Smooth muscle cell (in vitro differentiated cells): ENCODE results near the gene PGBD2. TPM values are rescaled to one million over a fixed set of nuclear protein-coding genes. Genes with fewer than 3 reads are reported as not detected.

Experiments
- DNase-seq: peaks from one replicate; lab custom pipeline; 2025; ENCODE audit not compliant: unreplicated experiment; lab: John Stamatoyannopoulos, UW
- H2AFZ ChIP-seq: fragments of 200-600 bp; sonication (generic); 2 replicates; pipeline ENCODE4 v1.6.0; 2016; ENCODE audit warnings: antibody characterized with exemption, low read depth, mild to moderate bottlenecking
- H3F3A ChIP-seq: fragments of 200-600 bp; sonication (generic); 2 replicates; pipeline ENCODE4 v1.6.0; 2017; ENCODE audit warnings: antibody characterized with exemption, low read depth
- H3K27ac ChIP-seq: fragments of 200-600 bp; sonication (generic); 2 replicates; pipeline ENCODE4 v1.5.1; 2016; ENCODE audit warnings: low read depth, mild to moderate bottlenecking
- H3K27me3 ChIP-seq: fragments of 200-600 bp; sonication (generic); 2 replicates; pipeline ENCODE4 v1.6.1; 2016; ENCODE audit warnings: low read depth, mild to moderate bottlenecking
- H3K36me3 ChIP-seq: fragments of 200-600 bp; sonication (generic); 2 replicates; pipeline ENCODE4 v1.5.1; 2016; ENCODE audit warnings: low read depth
- H3K4me1 ChIP-seq: fragments of 200-600 bp; sonication (generic); 2 replicates; pipeline ENCODE4 v1.5.1; 2016; ENCODE audit warnings: low read depth
- H3K4me2 ChIP-seq: fragments of 200-600 bp; sonication (generic); 2 replicates; pipeline ENCODE4 v1.6.0; 2016; ENCODE audit warnings: mild to moderate bottlenecking
- H3K4me3 ChIP-seq: fragments of 200-600 bp; sonication (generic); 2 replicates; pipeline ENCODE4 v1.5.1; 2016; ENCODE audit warnings: mild to moderate bottlenecking
- H3K79me2 ChIP-seq: fragments of 200-600 bp; sonication (generic); 2 replicates; pipeline ENCODE4 v1.6.0; 2016; ENCODE audit warnings: low read depth, mild to moderate bottlenecking
- H3K9ac ChIP-seq: fragments of 200-600 bp; sonication (generic); 2 replicates; pipeline ENCODE4 v1.6.0; 2016; ENCODE audit warnings: low read depth
- H3K9me3 ChIP-seq: fragments of 200-600 bp; sonication (generic); replicated peaks from 2 replicates; pipeline ENCODE4 v1.5.1; 2016; ENCODE audit warnings: low read depth
- H4K20me1 ChIP-seq: fragments of 200-600 bp; sonication (generic); 2 replicates; pipeline ENCODE4 v1.6.0; 2016; ENCODE audit warnings: low read depth
- WGBS: methylation state at CpG from one replicate; pipeline ENCODE4 v1.1.7; 2016; ENCODE audit warnings: low lambda C conversion rate; 5-methylcytosine and 5-hydroxymethylcytosine counted together
- polyA plus RNA-seq: library from polyadenylated mRNA; unstranded; fragments of >200 nt; fragmentation: Nextera tagmentation; extraction: Ambion mirVana; gene quantifications from 2 replicates; pipeline ENCODE4 v1.2.1, GENCODE V29; 2016
- total RNA-seq: library from RNA; depleted of rRNA; stranded (reverse); fragments of >200 nt; gene quantifications from 2 replicates; pipeline ENCODE4 v1.2.3, GENCODE V29; 2014
- TF ChIP-seq, protein P1 (sequence below): fragments of 200-600 bp; sonication (generic); IDR thresholded peaks from 2 replicates; pipeline ENCODE4 v1.5.1; 2017; ENCODE audit warnings: borderline replicate concordance, mild to moderate bottlenecking, antibody characterized with exemption; ENCODE audit not compliant: insufficient read depth, poor library complexity, severe bottlenecking

The PGBD2 gene
- total and polyA plus RNA-seq, 2 experiments from 2014 or later, result 2.3 to 4.0 TPM

DNA sequence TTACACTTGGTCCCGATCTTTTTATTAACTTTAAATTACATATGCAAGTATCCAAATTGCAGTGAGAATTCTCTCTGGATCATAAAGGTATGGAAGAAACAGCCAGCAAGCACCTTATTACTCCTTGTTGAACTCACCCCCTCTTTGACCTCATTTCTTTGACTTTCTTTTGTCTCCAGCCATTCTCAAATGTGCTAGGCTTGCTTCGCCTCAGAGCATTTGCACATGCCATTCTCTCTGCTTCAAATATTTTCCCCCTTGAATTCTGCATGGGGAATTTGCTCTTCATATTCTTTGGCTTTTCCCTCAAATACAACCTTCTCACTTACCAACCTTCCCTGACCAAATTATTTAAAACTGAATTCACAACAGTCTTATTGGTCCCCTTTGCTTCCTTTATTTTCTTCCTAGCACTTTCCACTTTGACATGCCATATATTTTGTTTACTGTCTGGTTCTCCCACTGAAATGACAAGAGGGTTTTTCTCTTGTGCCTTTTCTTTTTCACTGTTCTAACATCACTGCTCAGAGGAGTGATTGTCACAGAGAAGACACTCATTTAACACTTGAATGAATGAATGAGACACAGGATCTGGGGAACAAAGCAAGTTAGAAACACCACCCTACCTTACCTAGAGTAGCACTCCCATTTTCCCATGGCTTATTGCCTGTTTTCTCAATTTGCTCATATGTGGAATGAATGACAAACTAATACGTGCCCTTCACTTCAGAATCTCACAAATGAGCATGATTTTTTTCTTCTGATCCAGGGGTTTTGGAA is 1.4 kb upstream of the PGBD2 start:
- H2AFZ ChIP-seq, result peak overlapping the region; percentile 99
- H3K4me3 ChIP-seq, result no peak overlapping the region
- H3K4me2 ChIP-seq, result no peak overlapping the region
- H3F3A ChIP-seq, result peaks cover 12% of the 10 kb centered on the region
- no peak overlapping the region for H3K9ac ChIP-seq
- no peak for DNase-seq
- H3K27me3 ChIP-seq, result peaks cover 9% of the 10 kb centered on the region
- H3K27ac ChIP-seq, result no peak overlapping the region
- TF ChIP-seq, protein P1, sequence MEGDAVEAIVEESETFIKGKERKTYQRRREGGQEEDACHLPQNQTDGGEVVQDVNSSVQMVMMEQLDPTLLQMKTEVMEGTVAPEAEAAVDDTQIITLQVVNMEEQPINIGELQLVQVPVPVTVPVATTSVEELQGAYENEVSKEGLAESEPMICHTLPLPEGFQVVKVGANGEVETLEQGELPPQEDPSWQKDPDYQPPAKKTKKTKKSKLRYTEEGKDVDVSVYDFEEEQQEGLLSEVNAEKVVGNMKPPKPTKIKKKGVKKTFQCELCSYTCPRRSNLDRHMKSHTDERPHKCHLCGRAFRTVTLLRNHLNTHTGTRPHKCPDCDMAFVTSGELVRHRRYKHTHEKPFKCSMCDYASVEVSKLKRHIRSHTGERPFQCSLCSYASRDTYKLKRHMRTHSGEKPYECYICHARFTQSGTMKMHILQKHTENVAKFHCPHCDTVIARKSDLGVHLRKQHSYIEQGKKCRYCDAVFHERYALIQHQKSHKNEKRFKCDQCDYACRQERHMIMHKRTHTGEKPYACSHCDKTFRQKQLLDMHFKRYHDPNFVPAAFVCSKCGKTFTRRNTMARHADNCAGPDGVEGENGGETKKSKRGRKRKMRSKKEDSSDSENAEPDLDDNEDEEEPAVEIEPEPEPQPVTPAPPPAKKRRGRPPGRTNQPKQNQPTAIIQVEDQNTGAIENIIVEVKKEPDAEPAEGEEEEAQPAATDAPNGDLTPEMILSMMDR, result no peak
- H3K4me1 ChIP-seq, result peaks cover 13% of the 10 kb centered on the region
- peaks cover 15% of the 10 kb centered on the region for H3K79me2 ChIP-seq
- H4K20me1 ChIP-seq, result no peaks in the 10 kb centered on the region
- WGBS, result 97% methylated on average over 3 of the region's 3 CpGs
- H3K36me3 ChIP-seq, result no peaks in the 10 kb centered on the region
- H3K9me3 ChIP-seq, result no peaks in the 10 kb centered on the region

DNA sequence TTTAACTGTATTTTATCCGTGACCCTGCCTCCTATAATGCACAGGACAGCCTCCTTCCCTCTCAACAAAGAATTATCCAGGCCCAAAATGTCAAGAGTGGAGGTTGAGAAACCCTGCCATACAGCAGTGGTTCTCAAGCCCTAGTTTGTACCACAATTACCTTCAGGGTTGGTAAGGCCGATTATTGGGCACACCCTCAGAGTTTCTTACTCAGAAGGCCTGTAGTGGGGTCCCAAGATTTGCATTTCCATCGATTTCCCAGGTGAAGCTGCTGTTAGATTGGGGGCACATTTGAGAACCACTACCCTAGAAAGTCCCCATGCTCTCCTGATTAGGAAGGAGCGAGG is 400 bp upstream of the PGBD2 start:
- Histone ChIP-seq H2AFZ (peak overlapping the region; percentile 99), H3K27ac (no peak overlapping the region), H3K9me3 (no peaks in the 10 kb centered on the region), H3K4me2 (peak overlapping the region; percentile 87), H4K20me1 (no peaks in the 10 kb centered on the region), H3K4me3 (peak overlapping the region; percentile 72), H3F3A (peaks cover 12% of the 10 kb centered on the region), H3K27me3 (peaks cover 6% of the 10 kb centered on the region), H3K4me1 (peaks cover 13% of the 10 kb centered on the region), H3K36me3 (no peaks in the 10 kb centered on the region), H3K79me2 (peaks cover 19% of the 10 kb centered on the region), H3K9ac (peak overlapping the region; percentile 52)
- no peak for DNase-seq
- TF ChIP-seq, protein P1, result no peak
- whole genome bisulfite sequencing, result 39% methylated on average over 4 of the region's 4 CpGs

DNA sequence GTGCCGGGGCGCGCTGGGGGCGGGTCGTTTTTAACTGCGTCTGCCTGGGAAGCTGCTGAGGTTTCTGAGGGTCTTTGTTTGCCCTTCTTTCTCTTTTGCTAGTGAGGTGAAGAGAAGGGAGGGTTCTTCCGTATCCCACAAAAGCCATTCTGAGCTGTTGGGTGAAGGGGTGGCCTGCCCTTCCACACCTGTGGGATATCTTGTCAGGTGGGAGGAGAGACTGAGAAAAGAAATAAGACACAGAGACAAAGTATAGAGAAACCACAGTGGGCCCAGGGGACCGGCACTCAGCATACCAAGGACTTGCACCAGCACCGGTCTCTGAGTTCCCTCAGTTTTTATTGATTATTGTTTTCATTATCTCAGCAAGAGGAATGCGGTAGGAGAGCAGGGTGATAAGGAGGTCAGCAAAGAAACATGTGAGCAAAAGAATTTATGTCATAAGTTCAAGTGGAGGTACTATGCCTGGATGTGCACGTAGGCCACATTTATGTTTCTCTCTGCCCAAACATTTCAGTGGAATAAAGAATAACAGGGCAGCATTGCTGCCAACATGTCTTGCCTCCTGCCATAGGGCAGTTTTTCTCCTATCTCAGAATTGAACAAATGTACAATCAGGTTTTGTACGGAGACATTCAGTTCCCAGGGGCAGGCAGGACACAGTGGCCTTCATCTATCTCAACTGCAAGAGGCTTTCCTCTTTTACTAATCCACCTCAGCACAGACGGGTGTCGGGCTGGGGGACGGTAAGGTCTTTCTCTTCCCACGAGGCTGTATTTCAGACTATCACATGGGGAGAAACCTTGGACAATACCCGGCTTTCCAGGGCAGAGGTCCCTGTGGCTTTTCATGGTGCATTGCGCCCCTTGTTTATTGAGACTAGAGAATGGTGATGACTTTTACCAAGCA is 972 bp downstream of the PGBD2 start:
- Histone ChIP-seq H2AFZ (peak overlapping the region; percentile 97), H3K4me2 (peak overlapping the region; percentile 93), H3K27me3 (no peaks in the 10 kb centered on the region), H3K27ac (peak overlapping the region; percentile 90), H3K4me3 (peak overlapping the region; percentile 72), H3K9ac (peak overlapping the region; percentile 91), H3K79me2 (peaks cover 20% of the 10 kb centered on the region), H3K9me3 (no peaks in the 10 kb centered on the region), H3F3A (peaks cover 12% of the 10 kb centered on the region), H3K36me3 (no peaks in the 10 kb centered on the region), H3K4me1 (peaks cover 13% of the 10 kb centered on the region), H4K20me1 (no peaks in the 10 kb centered on the region)
- no peak for DNase-seq
- TF ChIP-seq, protein P1, result no peak
- WGBS, result 44% methylated on average over 14 of the region's 18 CpGs
